Stimulated activated memory B cell treated with anti-CD40 and anti-IgM and Interleukin-4, amounts not matched to agents 10 μg/mL and 1 μg/mL and 100 μg/mL, for 72 hours (primary cell): ENCODE data around the gene COL18A1.
"Not testable (repeated sequence)": the region's sequence is repeated elsewhere in the genome, so short reads cannot be mapped to it uniquely, and the experiment has no call there.

Experiments used
- ATAC-seq: fragments of 150-1000 bp; cut with Tn5 transposase; 2 replicates; pipeline ENCODE4 v1.10.0; 2021
- H3K27ac Mint-ChIP-seq: one replicate; pipeline ENCODE4 v1.8.0; 2022; ENCODE audit warnings: mild to moderate bottlenecking, mixed read lengths
- H3K27me3 Mint-ChIP-seq: one replicate; pipeline ENCODE4 v1.8.0; 2022; ENCODE audit warnings: mixed read lengths
- H3K36me3 Mint-ChIP-seq: one replicate; pipeline ENCODE4 v1.8.0; 2022; ENCODE audit warnings: mixed read lengths
- H3K4me1 Mint-ChIP-seq: one replicate; pipeline ENCODE4 v1.8.0; 2022; ENCODE audit warnings: mixed read lengths
- H3K4me3 Mint-ChIP-seq: one replicate; pipeline ENCODE4 v1.8.0; 2022; ENCODE audit warnings: mild to moderate bottlenecking, moderate library complexity, mixed read lengths
- H3K9me3 Mint-ChIP-seq: one replicate; pipeline ENCODE4 v1.8.0; 2022; ENCODE audit warnings: mixed read lengths

The COL18A1 gene

DNA sequence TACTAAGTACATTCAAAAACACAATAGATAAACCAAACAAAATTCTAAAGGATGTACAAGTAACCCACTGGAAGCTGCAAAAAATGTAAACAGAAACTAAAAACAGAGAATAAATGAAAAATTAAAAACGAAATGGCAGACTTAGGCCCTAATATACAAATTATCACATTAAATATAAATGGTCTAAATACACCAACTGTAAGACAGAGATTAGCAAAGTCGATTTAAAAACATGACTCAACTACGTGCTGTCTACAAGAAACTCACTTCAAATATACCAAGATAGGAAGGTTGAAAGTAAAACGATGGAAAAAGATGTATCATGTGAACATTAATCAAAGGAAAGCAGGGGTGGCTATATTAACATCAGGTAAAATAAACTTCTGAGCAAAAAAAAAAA is 114.2 kb downstream of the COL18A1 start:
- Mint-ChIP-seq H3K27ac (no peak overlapping the region), H3K36me3 (peaks cover 90% of the 10 kb centered on the region)
- ATAC-seq: no peak

GRCh38 chr21:45521241-45521640 is 116.3 kb downstream of the COL18A1 start:
- H3K36me3 Mint-ChIP-seq: peaks cover 79% of the 10 kb centered on the region
- peaks cover 30% of the 10 kb centered on the region for H3K9me3 Mint-ChIP-seq
- no peaks in the 10 kb centered on the region for H3K27me3 Mint-ChIP-seq
- no peak overlapping the region for H3K27ac Mint-ChIP-seq
- no peak for ATAC-seq
- H3K4me3 Mint-ChIP-seq: no peak overlapping the region
- peaks cover 4% of the 10 kb centered on the region for H3K4me1 Mint-ChIP-seq

More for the DNA sequence above, 114.2 kb downstream of the COL18A1 start:
- no peaks in the 10 kb centered on the region for H3K27me3 Mint-ChIP-seq
- H3K9me3 Mint-ChIP-seq: peaks cover 30% of the 10 kb centered on the region
- H3K4me3 Mint-ChIP-seq: no peak overlapping the region
- peaks cover 4% of the 10 kb centered on the region for H3K4me1 Mint-ChIP-seq

DNA sequence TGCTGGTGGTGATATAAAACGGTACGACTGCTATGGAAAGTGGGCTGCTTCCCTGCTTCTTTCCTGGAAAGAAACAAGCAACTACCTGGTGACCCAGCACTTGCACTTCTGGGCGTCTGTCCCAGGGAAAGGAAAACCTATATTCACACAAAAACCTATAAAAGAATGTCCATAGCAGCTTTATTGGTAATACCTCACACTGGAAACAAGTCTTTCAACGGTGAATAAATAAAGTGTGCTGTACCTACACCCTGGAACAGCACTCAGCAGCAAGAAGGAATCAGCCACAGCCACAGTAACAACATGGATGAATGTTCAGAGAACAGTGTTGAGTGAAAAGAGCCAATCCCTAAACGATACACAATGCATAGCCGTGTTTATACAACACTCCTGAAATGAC is 117.4 kb downstream of the COL18A1 start:
- Mint-ChIP-seq H3K4me3 (no peak overlapping the region), H3K36me3 (peaks cover 76% of the 10 kb centered on the region), H3K27me3 (no peaks in the 10 kb centered on the region), H3K4me1 (peaks cover 4% of the 10 kb centered on the region), H3K9me3 (peaks cover 29% of the 10 kb centered on the region), H3K27ac (no peak overlapping the region)
- no peak for ATAC-seq

DNA sequence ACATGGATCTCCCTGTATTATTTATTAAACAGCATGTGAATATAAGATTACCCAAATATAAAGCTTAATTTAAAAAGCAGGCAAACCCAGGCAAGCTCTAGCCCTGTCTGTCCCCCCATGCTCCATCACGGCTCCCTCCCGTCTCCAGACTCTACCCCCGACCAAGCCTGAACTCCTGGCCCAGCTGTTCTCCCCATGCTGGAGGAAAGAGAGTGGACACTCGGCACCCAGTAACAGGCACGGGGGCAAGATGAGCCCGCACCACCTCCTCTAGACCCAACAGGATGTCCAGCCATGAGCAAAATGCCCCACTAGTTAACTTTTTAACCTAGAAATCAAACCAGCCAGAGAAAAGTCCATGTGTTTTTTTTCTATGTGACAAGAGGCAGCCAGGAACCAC is 118.0 kb downstream of the COL18A1 start:
- Mint-ChIP-seq H3K27me3 (no peaks in the 10 kb centered on the region), H3K4me1 (peaks cover 4% of the 10 kb centered on the region)

DNA sequence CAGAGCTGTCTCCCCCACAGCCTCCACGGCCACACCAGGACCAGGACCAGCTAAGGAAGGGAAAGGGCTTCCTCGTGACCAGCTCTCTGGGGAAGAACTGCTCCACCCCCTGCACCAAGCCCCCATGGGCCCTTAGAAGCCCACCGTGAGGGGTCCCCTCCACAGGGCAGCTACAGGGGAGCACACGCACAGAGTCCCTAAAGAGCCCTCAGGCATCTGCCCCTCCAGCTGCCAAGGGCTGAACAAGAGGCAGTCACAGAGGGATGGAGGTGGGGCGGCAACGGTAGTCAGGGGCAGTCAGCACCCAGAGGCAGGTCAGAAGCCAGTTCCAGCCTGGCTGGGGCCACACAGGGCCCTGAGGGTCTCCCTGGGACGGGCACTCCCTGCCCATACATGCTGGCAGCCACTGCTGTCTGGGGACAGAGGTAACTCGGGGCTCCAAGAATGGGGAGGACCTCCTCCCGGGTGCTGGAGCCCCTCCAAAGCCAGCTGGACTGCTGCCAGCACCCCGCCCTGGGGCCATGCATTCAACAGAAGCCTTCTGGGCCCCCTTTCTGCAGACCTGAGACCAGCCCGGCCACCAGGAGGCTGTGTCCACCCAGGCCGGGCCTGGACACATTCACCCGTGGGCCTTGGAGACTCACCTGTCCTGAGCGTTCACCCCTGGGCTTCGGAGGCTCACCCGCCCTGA is 118.6 kb downstream of the COL18A1 start:
- H3K27me3 Mint-ChIP-seq: no peaks in the 10 kb centered on the region
- ATAC-seq: no peak
- H3K9me3 Mint-ChIP-seq: peaks cover 19% of the 10 kb centered on the region
- H3K4me1 Mint-ChIP-seq: peaks cover 4% of the 10 kb centered on the region
- no peak overlapping the region for H3K27ac Mint-ChIP-seq
- no peak overlapping the region for H3K4me3 Mint-ChIP-seq
- peaks cover 74% of the 10 kb centered on the region for H3K36me3 Mint-ChIP-seq

More for the DNA sequence above, 118.0 kb downstream of the COL18A1 start:
- peaks cover 74% of the 10 kb centered on the region for H3K36me3 Mint-ChIP-seq
- peaks cover 25% of the 10 kb centered on the region for H3K9me3 Mint-ChIP-seq
- ATAC-seq: no peak
- no peak overlapping the region for H3K4me3 Mint-ChIP-seq
- no peak overlapping the region for H3K27ac Mint-ChIP-seq

GRCh38 chr21:45524756-45525152 is 119.8 kb downstream of the COL18A1 start:
- H3K4me1 Mint-ChIP-seq: peaks cover 4% of the 10 kb centered on the region
- no peak overlapping the region for H3K27ac Mint-ChIP-seq
- H3K4me3 Mint-ChIP-seq: no peak overlapping the region
- H3K27me3 Mint-ChIP-seq: no peaks in the 10 kb centered on the region
- H3K36me3 Mint-ChIP-seq: peaks cover 62% of the 10 kb centered on the region
- peaks cover 8% of the 10 kb centered on the region for H3K9me3 Mint-ChIP-seq
- no peak for ATAC-seq

DNA sequence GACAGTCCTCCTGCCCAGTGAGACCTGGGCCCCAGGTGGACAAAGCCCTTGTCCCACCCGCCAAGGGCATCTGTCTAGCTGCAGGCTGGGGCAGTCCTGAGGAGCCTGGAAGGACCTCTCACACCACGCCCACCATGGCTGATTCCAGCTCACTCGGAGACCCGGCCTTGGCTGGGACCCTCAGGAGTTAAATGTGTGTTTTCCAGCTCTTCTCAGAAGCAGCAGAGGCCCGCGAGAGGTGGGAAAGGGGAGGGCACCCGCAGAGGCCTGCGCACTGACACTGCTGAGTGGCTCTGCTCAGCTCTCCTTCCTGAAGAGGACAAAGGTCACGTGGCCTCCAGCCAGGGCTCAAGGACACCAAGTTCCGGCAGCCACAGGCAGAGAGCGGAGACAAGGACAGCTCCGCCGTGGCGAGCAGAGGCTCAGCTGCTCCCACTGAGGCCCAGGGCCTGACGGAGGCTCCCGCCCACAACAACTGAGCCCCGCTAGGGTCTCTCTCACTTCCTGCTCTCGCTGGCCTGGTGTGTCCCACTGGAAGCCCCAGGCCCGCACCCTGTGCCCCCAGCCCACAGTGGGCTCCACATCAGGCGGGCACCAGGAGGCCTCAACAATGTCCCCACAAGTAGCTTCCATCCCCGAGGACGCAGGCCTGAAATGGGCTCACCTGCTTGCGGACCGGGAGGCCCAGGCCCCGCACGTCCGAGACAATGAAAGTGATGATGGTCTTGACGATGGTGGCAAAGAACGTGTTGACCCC is 120.4 kb downstream of the COL18A1 start:
- no peaks in the 10 kb centered on the region for H3K27me3 Mint-ChIP-seq
- peaks cover 56% of the 10 kb centered on the region for H3K36me3 Mint-ChIP-seq
- no peak overlapping the region for H3K4me3 Mint-ChIP-seq
- peaks cover 3% of the 10 kb centered on the region for H3K9me3 Mint-ChIP-seq
- peaks cover 4% of the 10 kb centered on the region for H3K4me1 Mint-ChIP-seq
- no peak for ATAC-seq
- H3K27ac Mint-ChIP-seq: no peak overlapping the region

DNA sequence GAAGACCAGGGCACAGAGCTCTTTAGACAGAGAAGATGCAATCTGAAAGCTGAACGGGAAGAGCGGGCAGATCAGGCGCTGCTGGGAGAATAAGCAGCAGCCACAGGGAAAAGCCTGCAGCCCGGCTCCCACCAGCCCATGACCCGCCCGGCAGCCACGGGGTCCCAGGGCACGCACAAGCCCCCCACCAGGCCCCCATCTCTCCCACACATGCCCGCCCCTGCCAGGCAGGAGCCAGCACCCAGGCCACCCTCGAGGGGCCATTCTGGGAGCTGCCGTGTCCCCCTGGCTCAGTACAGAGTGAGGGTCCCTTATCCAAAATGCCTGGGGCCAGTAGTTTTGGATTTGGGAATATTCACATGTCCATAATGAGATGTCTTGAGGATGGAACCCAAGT is 120.9 kb downstream of the COL18A1 start:
- no peak overlapping the region for H3K4me3 Mint-ChIP-seq
- ATAC-seq: no peak
- no peaks in the 10 kb centered on the region for H3K27me3 Mint-ChIP-seq
- peaks cover 50% of the 10 kb centered on the region for H3K36me3 Mint-ChIP-seq
- peaks cover 4% of the 10 kb centered on the region for H3K4me1 Mint-ChIP-seq
- no peak overlapping the region for H3K27ac Mint-ChIP-seq
- peaks cover 1% of the 10 kb centered on the region for H3K9me3 Mint-ChIP-seq

DNA sequence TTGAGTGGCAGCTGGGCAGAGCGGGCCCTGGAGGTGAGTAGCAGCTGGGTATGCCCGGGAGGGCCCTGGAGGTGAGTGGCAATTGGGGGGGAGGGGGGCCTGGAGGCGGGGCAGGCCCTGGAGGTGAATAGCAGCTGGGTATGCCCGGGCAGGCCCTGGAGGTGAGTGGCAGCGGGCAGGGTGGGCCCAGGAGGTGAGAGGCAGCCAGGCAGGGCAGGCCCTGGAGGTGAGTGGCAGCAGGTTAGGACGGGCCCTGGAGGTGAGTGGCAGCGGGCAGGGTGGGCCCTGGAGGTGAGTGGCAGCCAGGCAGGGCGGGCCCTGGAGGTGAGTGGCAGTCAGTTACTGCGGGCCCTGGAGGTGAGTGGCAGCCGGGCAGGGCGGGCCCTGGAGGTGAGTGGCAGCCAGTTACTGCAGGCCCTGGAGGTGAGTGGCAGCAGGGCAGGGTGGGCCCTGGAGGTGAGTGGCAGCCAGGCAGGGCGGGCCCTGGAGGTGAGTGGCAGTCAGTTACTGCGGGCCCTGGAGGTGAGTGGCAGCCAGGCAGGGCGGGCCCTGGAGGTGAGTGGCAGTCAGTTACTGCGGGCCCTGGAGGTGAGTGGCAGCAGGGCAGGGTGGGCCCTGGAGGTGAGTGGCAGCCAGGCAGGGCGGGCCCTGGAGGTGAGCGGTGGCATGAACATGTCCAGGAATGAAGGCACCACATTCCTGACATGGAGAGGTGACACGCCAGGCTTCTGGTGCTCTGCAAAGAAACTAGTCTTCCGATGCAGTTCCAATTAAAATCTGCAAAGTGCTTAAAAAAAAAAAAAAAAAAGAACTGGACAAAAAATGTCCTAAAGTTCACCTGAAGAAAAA is 122.4 kb downstream of the COL18A1 start:
- not testable (repeated sequence) for H3K4me1 Mint-ChIP-seq, H3K4me3 Mint-ChIP-seq, H3K27me3 Mint-ChIP-seq, H3K9me3 Mint-ChIP-seq, H3K27ac Mint-ChIP-seq, ATAC-seq
- H3K36me3 Mint-ChIP-seq: peaks cover 46% of the 10 kb centered on the region

GRCh38 chr21:45528028-45528705 is 123.2 kb downstream of the COL18A1 start:
- Mint-ChIP-seq H3K27ac (no peak overlapping the region), H3K27me3 (no peaks in the 10 kb centered on the region), H3K4me1 (peaks cover 11% of the 10 kb centered on the region), H3K36me3 (peaks cover 40% of the 10 kb centered on the region), H3K4me3 (no peak overlapping the region), H3K9me3 (no peaks in the 10 kb centered on the region)
- ATAC-seq: no peak

GRCh38 chr21:45528981-45529784 is 124.2 kb downstream of the COL18A1 start:
- H3K4me1 Mint-ChIP-seq: peaks cover 21% of the 10 kb centered on the region
- H3K36me3 Mint-ChIP-seq: peaks cover 37% of the 10 kb centered on the region
- H3K9me3 Mint-ChIP-seq: no peaks in the 10 kb centered on the region
- H3K27me3 Mint-ChIP-seq: no peaks in the 10 kb centered on the region
- no peak overlapping the region for H3K27ac Mint-ChIP-seq
- H3K4me3 Mint-ChIP-seq: no peak overlapping the region
- ATAC-seq: no peak

GRCh38 chr21:45529785-45530422 is 124.9 kb downstream of the COL18A1 start:
- no peaks in the 10 kb centered on the region for H3K27me3 Mint-ChIP-seq

GRCh38 chr21:45530423-45531113 is 125.6 kb downstream of the COL18A1 start:
- H3K9me3 Mint-ChIP-seq: no peaks in the 10 kb centered on the region
- peaks cover 36% of the 10 kb centered on the region for H3K36me3 Mint-ChIP-seq
- no peak overlapping the region for H3K4me3 Mint-ChIP-seq
- no peak overlapping the region for H3K27ac Mint-ChIP-seq
- peaks cover 33% of the 10 kb centered on the region for H3K4me1 Mint-ChIP-seq
- no peaks in the 10 kb centered on the region for H3K27me3 Mint-ChIP-seq
- no peak for ATAC-seq

More at GRCh38 chr21:45529785-45530422, 124.9 kb downstream of the COL18A1 start:
- no peak for ATAC-seq
- Mint-ChIP-seq H3K9me3 (no peaks in the 10 kb centered on the region), H3K4me1 (peaks cover 27% of the 10 kb centered on the region), H3K27ac (no peak overlapping the region), H3K36me3 (peaks cover 37% of the 10 kb centered on the region), H3K4me3 (no peak overlapping the region)
